GM12878 (cell line): ENCODE measurements around the gene POLR2L. TPM values are rescaled to one million over a fixed set of nuclear protein-coding genes. Genes with fewer than 3 reads are reported as not detected.

Experiments
- ATAC-seq: fragments of 200-7000 bp; cut with Tn5 transposase; 3 replicates; pipeline ENCODE4 v1.9.1; 2020; ENCODE audit warnings: mild to moderate bottlenecking, moderate library complexity
- BruUV-seq: library from RNA; stranded (reverse); fragments of 400-500 nt; replicated peaks from 2 replicates; lab custom pipeline; 2021; lab: Mats Ljungman, UMichigan
- CTCF ChIA-PET: fragments of 300-600 bp; sonication (Branson Sonifier 250); formaldehyde crosslinking; extraction: SDS; loops from one replicate; lab custom pipeline; 2021; ENCODE audit warnings: inconsistent platforms; lab: Yijun Ruan, JAX
- POLR2A ChIA-PET: fragments of 350-600 bp; formaldehyde crosslinking; extraction: SDS; loops from one replicate; lab custom pipeline; 2021; ENCODE audit warnings: inconsistent platforms; lab: Charles Lee
- RAD21 ChIA-PET: fragments of 300-600 bp; sonication (Branson Sonifier 250); formaldehyde crosslinking; loops from one replicate; lab custom pipeline; 2023; ENCODE audit warnings: antibody characterized with exemption; ENCODE audit not compliant: unreplicated experiment; lab: Charles Lee
- SMC1A ChIA-PET: fragments of 300-600 bp; sonication (Branson Sonifier 250); formaldehyde crosslinking; loops from one replicate; lab custom pipeline; 2023; ENCODE audit not compliant: unreplicated experiment, uncharacterized antibody; lab: Charles Lee
- DNase-seq: peaks from one replicate; pipeline ENCODE4 v3.0.0-alpha.2; 2011; ENCODE audit warnings: low read depth, low spot score
- FAIRE-seq: peaks from 3 replicates; lab custom pipeline; 2011; peaks lifted over from hg19 to GRCh38; lab: Jason Lieb, UNC
- H2AFZ ChIP-seq: 2 replicates; pipeline ENCODE4 v1.6.0; 2011; ENCODE audit warnings: low read depth, low read length, control low read depth; ENCODE audit not compliant: control insufficient read depth
- H3K27ac ChIP-seq: 2 replicates; pipeline ENCODE4 v1.5.1; 2011; ENCODE audit warnings: control low read depth; ENCODE audit not compliant: control insufficient read depth, insufficient read depth
- H3K27me3 ChIP-seq, 2 experiments: replicated peaks in 1 of 2; 2 replicates each; pipeline versions ENCODE4 v1.6.0 to v1.6.1; 2011; ENCODE audit warnings: low read length in 1 of 2; ENCODE audit not compliant: control insufficient read depth in 2 of 2, insufficient read depth in 2 of 2
- H3K36me3 ChIP-seq, 2 experiments: 2 replicates each; pipeline ENCODE4 v1.5.1; 2011; ENCODE audit warnings: low read length in 1 of 2; ENCODE audit not compliant: control insufficient read depth in 2 of 2, insufficient read depth in 2 of 2
- H3K4me1 ChIP-seq: 2 replicates; pipeline ENCODE4 v1.6.1; 2011; ENCODE audit warnings: mild to moderate bottlenecking, low read length, moderate library complexity, mixed read lengths; ENCODE audit not compliant: control insufficient read depth, insufficient read depth
- H3K4me2 ChIP-seq: 2 replicates; pipeline ENCODE4 v1.6.0; 2011; ENCODE audit warnings: control low read depth; ENCODE audit not compliant: control insufficient read depth, insufficient read depth
- H3K4me3 ChIP-seq: fragments of 200-600 bp; sonication (generic); 2 replicates; pipeline ENCODE4 v1.5.1; 2016
- H3K79me2 ChIP-seq: 2 replicates; pipeline ENCODE4 v1.6.0; 2011; ENCODE audit warnings: low read length; ENCODE audit not compliant: control insufficient read depth, insufficient read depth
- H3K9ac ChIP-seq: 2 replicates; pipeline ENCODE4 v1.8.0; 2011; ENCODE audit warnings: low read length, control low read depth, mixed read lengths; ENCODE audit not compliant: control insufficient read depth, insufficient read depth
- H3K9me3 ChIP-seq: replicated peaks from 3 replicates; pipeline ENCODE4 v1.5.1; 2011; ENCODE audit warnings: mild to moderate bottlenecking, low read length; ENCODE audit not compliant: control insufficient read depth, insufficient read depth
- H4K20me1 ChIP-seq: 2 replicates; pipeline ENCODE4 v1.6.0; 2011; ENCODE audit not compliant: control insufficient read depth, insufficient read depth
- CBX3 ChIP-seq: fragments of 200-600 bp; sonication (generic); IDR thresholded peaks from 2 replicates; pipeline ENCODE4 v1.6.1; 2016; ENCODE audit warnings: low read depth, borderline replicate concordance
- CREB1 ChIP-seq: IDR thresholded peaks from 2 replicates; pipeline ENCODE4 v1.6.1; 2012; ENCODE audit warnings: low read depth, mild to moderate bottlenecking, inconsistent platforms
- KAT2A ChIP-seq: conservative IDR thresholded peaks from 2 replicates; pipeline ENCODE4 v1.6.1; 2011; ENCODE audit warnings: low read depth, low read length; ENCODE audit not compliant: control insufficient read depth
- POLR2A ChIP-seq: IDR thresholded peaks from 2 replicates; pipeline ENCODE4 v1.6.1; 2011; ENCODE audit warnings: low read depth, mild to moderate bottlenecking, low read length
- POU2F2 ChIP-seq: IDR thresholded peaks from 3 replicates; pipeline ENCODE4 v1.6.1; 2011; ENCODE audit warnings: low read depth, mild to moderate bottlenecking, low read length, borderline replicate concordance
- ZNF217 ChIP-seq: fragments of 450-650 bp; IDR thresholded peaks from 2 replicates; pipeline ENCODE4 v1.6.1; 2017; ENCODE audit warnings: antibody characterized with exemption, mild to moderate bottlenecking
- WGBS: methylation state at CpG from one replicate; pipeline ENCODE4 v1.1.6; 2016; ENCODE audit warnings: low lambda C conversion rate; ENCODE audit not compliant: insufficient replicate concordance, insufficient coverage; ENCODE audit errors: missing lambda C conversion rate; 5-methylcytosine and 5-hydroxymethylcytosine counted together
- in situ Hi-C: fragments of 300-500 bp; cut with MboI; formaldehyde crosslinking; loops from 9 replicates; pipeline ENCODE4 v1.14.3; 2018; ENCODE audit warnings: mixed read lengths
- intact Hi-C: fragments of 100-400 bp; cut with micrococcal nuclease; formaldehyde crosslinking; loops from one replicate; pipeline ENCODE4 v1.14.2; 2022; ENCODE audit not compliant: unreplicated experiment
- polyA plus RNA-seq, 11 experiments: library from polyadenylated mRNA; depleted of rRNA in 4 of 11; unstranded in 6 of 11; stranded (reverse) in 5 of 11; fragments of >200 nt; fragmentation: Nextera tagmentation in 4 of 11; fragmentation: Illumina TruSeq in 1 of 11; extraction: Ambion mirVana in 4 of 11; extraction: Trizol in 1 of 11; gene quantifications; 1 replicate in 1 of 11; 2 replicates in 10 of 11; pipeline versions ENCODE4 v1.2.1 to v1.2.3, GENCODE V29; 2011 to 2016; ENCODE audit warnings: inconsistent platforms in 2 of 11, missing spikeins in 2 of 11, low read depth in 1 of 11
- total RNA-seq, 4 experiments: library from RNA; depleted of rRNA in 3 of 4; stranded (reverse); fragments of >200 nt in 3 of 4; fragmentation: Illumina TruSeq in 1 of 4; extraction: Trizol in 1 of 4; gene quantifications; 2 replicates each; pipeline versions ENCODE4 v1.2.1 to v1.2.3, GENCODE V29; 2013 to 2021

Gene POLR2L
- total and polyA plus RNA-seq, 10 of the 15 experiments (the other 5 are each of a cell fraction or from before 2014, with no cell fraction given): 23.1 to 497 (median 125) TPM

DNA sequence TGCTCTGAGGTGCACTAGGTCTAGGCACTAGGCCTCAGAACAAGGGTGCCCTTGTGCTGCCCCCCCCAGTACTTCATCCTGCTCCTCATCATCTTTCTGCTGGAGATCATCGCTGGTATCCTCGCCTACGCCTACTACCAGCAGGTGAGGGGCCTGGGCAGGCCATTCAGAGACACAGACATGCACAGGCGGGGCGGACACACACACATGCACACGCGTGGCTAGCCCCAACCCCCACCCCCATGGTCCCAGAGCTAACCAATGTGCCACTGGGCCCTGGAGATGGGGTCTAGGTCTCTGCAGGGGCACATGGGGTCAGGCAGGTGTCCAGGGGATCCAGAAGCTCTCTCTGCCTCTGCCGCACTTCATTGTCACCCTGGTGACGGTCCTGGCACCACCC lies 5.6 kb downstream of the POLR2L start:
- ChIA-PET SMC1A (no interaction called here), POLR2A (no interaction called here), RAD21 (no interaction called here), CTCF (no interaction called here)
- H4K20me1 ChIP-seq: no peaks in the 10 kb centered on the region; the same call in 1 of the 2 replicates
- no peak overlapping the region for H3K4me3 ChIP-seq
- no peak overlapping the region for H3K4me2 ChIP-seq
- DNase-seq: no peak
- peaks cover 13% of the 10 kb centered on the region for H3K79me2 ChIP-seq
- H3K9ac ChIP-seq: no peak overlapping the region
- H3K27ac ChIP-seq: no peak overlapping the region
- H3K4me1 ChIP-seq: peaks cover 16% of the 10 kb centered on the region
- FAIRE-seq: no peak
- H3K36me3 ChIP-seq: peaks cover 0 to 25% of the 10 kb centered on the region in 2 experiments; a peak in 2 of 4 replicates
- BruUV-seq: no TSS peak
- no peak overlapping the region for H2AFZ ChIP-seq
- in situ Hi-C loops: no loop called here
- intact Hi-C loops: no loop called here
- no peaks in the 10 kb centered on the region for H3K9me3 ChIP-seq
- ATAC-seq: no peak
- TF ChIP-seq POLR2A (0 out of 2 replicates have a peak, but pooled peaks have one; percentile 1), ZNF217 (no peak), POU2F2 (no peak)
- WGBS: 77% methylated on average over 9 of the region's 9 CpGs
- no peaks in the 10 kb centered on the region; a peak in 1 of 4 replicates for H3K27me3 ChIP-seq

DNA sequence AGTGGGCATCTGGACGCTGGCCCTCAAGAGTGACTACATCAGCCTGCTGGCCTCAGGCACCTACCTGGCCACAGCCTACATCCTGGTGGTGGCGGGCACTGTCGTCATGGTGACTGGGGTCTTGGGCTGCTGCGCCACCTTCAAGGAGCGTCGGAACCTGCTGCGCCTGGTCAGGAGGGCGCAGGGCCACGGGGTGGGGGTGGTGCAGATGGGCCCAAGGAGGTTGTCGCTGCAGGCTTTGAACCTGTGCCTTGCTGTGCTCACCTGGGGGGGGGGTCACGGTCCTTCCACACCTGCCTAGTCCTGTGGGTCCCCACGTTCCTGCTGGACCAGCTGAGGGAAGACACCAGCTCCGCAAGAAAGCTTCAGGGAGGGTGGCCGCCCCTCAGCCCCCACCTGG lies 6.1 kb downstream of the POLR2L start:
- Histone ChIP-seq H3K9me3 (no peaks in the 10 kb centered on the region), H3K27me3 (no peaks in the 10 kb centered on the region; a peak in 1 of 4 replicates), H3K4me3 (no peak overlapping the region), H3K36me3 (peaks cover 0 to 25% of the 10 kb centered on the region in 2 experiments; a peak in 2 of 4 replicates), H3K79me2 (peaks cover 10% of the 10 kb centered on the region), H3K9ac (no peak overlapping the region), H3K27ac (no peak overlapping the region), H4K20me1 (no peaks in the 10 kb centered on the region; the same call in 1 of the 2 replicates), H3K4me1 (peaks cover 16% of the 10 kb centered on the region), H3K4me2 (no peak overlapping the region)
- FAIRE-seq: no peak
- ChIA-PET RAD21 (no interaction called here), CTCF (no interaction called here), POLR2A (no interaction called here), SMC1A (no interaction called here)
- in situ Hi-C loops: no loop called here
- no TSS peak for BruUV-seq
- WGBS: 85% methylated on average over 14 of the region's 14 CpGs
- no peak for DNase-seq
- TF ChIP-seq CBX3 (no peak), CREB1 (no peak), ZNF217 (no peak), POLR2A (0 out of 2 replicates have a peak, but pooled peaks have one; percentile 13), KAT2A (no peak)
- TF ChIP-seq, all 136 proteins: peak for 1
- no peak for ATAC-seq
- intact Hi-C loops: no loop called here
- H2AFZ ChIP-seq: no peak overlapping the region
